Neural cell (in vitro differentiated cells): Measurements from ENCODE around the gene ARHGAP20.

Experiments
- EP300 ChIP-seq: fragments of 450-650 bp; conservative IDR thresholded peaks from 2 replicates; pipeline ENCODE4 v1.6.1; 2014; ENCODE audit warnings: antibody characterized with exemption, mild to moderate bottlenecking, moderate library complexity; ENCODE audit not compliant: poor library complexity, severe bottlenecking
- TF ChIP-seq, protein P1 (sequence below): fragments of 450-650 bp; IDR thresholded peaks from 2 replicates; pipeline ENCODE4 v1.5.1; 2014; ENCODE audit warnings: antibody characterized with exemption, mild to moderate bottlenecking, moderate library complexity; ENCODE audit not compliant: poor library complexity, severe bottlenecking

DNA sequence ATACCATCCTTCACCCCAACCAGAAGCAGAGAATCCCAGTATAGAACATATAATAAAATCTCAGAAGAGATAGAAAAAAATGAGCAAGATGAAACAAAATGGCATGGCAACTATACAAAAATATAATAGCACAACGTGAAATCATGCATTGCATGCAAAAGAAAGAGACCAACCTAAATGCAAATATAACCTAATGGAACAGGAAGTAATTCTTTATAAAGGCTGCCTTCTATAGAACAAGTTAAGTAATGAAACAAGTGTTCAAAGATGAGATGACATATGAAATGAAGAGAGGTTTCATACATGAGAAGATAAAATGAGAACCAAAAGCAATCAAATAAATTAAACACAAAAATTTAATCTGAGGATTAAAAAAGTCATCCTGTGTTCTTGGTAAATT, 18.5 kb upstream of the ARHGAP20 start:
- TF ChIP-seq, protein P1, sequence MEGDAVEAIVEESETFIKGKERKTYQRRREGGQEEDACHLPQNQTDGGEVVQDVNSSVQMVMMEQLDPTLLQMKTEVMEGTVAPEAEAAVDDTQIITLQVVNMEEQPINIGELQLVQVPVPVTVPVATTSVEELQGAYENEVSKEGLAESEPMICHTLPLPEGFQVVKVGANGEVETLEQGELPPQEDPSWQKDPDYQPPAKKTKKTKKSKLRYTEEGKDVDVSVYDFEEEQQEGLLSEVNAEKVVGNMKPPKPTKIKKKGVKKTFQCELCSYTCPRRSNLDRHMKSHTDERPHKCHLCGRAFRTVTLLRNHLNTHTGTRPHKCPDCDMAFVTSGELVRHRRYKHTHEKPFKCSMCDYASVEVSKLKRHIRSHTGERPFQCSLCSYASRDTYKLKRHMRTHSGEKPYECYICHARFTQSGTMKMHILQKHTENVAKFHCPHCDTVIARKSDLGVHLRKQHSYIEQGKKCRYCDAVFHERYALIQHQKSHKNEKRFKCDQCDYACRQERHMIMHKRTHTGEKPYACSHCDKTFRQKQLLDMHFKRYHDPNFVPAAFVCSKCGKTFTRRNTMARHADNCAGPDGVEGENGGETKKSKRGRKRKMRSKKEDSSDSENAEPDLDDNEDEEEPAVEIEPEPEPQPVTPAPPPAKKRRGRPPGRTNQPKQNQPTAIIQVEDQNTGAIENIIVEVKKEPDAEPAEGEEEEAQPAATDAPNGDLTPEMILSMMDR: no peak
- no peak for TF ChIP-seq EP300
